ENCODE results near the gene PALB2. TPM values are rescaled to one million over a fixed set of nuclear protein-coding genes. Genes with fewer than 3 reads are reported as not detected.
"Not testable (repeated sequence)": the region's sequence is repeated elsewhere in the genome, so short reads cannot be mapped to it uniquely, and the experiment has no call there.

The PALB2 gene
- total RNA-seq, 1 experiment from 2014 or later: 28.0 TPM

DNA sequence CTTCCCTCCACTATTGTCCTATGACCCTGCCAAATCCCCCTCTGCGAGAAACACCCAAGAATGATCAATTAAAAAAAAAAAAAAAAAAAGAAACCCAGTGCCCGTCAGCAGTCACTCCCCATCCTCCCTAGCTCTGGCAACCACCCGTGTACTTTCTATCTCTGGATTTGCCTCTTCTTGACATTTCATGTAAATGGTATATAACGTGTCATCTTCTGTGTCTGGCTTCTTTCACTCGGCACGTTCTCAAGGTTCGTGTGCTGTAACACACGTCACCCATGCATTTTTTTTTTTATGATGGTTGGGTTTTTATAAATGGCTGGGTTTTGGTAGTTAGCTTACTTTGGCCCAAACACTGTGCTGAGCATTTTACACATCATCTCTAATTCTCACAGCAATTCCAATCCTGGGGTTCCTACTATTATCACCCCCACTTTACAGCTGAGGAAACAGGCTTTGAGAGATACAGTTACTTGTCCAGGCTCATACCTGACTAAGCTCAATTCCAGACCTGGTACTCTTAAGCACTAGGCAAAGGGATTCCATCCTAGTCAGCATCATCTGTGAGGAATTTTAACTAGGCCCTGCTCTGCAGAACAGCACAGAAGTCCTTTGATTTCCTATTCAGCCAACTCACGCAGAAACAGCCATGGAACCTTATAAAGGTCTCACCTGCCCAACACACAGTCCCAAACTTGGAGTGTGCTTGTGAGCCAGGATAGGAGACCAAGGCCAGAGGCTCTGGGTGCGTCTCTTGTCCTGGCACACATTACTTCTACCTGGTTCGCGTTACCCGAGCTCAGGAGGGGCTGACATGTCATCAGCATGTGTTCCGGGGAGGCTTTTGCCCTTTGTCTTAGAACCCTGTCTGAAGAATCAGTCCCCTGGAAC is 56.7 kb downstream of the PALB2 start:
- H3K27ac Mint-ChIP-seq (ENCODE audit: unreplicated experiment): no peak overlapping the region

DNA sequence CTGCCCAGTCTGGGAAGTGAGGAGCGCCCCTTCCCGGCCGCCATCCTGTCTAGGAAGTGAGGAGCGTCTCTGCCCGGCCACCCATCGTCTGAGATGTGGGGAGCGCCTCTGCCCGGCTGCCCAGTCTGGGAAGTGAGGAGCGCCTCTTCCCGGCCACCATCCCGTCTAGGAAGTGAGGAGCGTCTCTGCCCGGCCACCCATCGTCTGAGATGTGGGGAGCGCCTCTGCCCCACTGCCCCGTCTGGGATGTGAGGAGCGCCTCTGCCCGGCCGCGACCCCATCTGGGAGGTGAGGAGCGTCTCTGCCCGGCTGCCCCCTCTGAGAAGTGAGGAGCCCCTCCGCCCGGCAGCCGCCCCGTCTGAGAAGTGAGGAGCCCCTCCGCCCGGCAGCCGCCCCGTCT is 57.8 kb downstream of the PALB2 start:
- H3K27ac Mint-ChIP-seq (ENCODE audit: unreplicated experiment); H3K9me3 Mint-ChIP-seq (ENCODE audit: low read depth, unreplicated experiment): not testable (repeated sequence)

More for the DNA sequence above, 56.7 kb downstream of the PALB2 start:
- DNase-seq: no peak
- H3K36me3 Mint-ChIP-seq (ENCODE audit: insufficient read depth, unreplicated experiment): peaks cover 67% of the 10 kb centered on the region
- H3K27me3 Mint-ChIP-seq (ENCODE audit: unreplicated experiment): no peaks in the 10 kb centered on the region
- CTCF ChIA-PET: no interaction called here
- no TSS peak for BruUV-seq (replicated peaks)
- TF ChIP-seq CTCF (IDR thresholded peaks at IDR 0.05; ENCODE audit: unreplicated experiment): no peak
- intact Hi-C loops (cut with micrococcal nuclease; ENCODE audit: unreplicated experiment): no loop called here
- H3K4me3 Mint-ChIP-seq (ENCODE audit: low read depth, unreplicated experiment): no peak overlapping the region
- H3K9me3 Mint-ChIP-seq (ENCODE audit: low read depth, unreplicated experiment): no peaks in the 10 kb centered on the region
- H3K4me1 Mint-ChIP-seq (ENCODE audit: low read depth, unreplicated experiment): no peaks in the 10 kb centered on the region

GRCh38 chr16:23581764-23582163 is 59.3 kb downstream of the PALB2 start:
- intact Hi-C loops (cut with micrococcal nuclease; ENCODE audit: unreplicated experiment): no loop called here
- no peak for TF ChIP-seq CTCF (IDR thresholded peaks at IDR 0.05; ENCODE audit: unreplicated experiment)
- no peaks in the 10 kb centered on the region for H3K9me3 Mint-ChIP-seq (ENCODE audit: low read depth, unreplicated experiment)
- no peaks in the 10 kb centered on the region for H3K27me3 Mint-ChIP-seq (ENCODE audit: unreplicated experiment)
- no peaks in the 10 kb centered on the region for H3K4me1 Mint-ChIP-seq (ENCODE audit: low read depth, unreplicated experiment)
- H3K4me3 Mint-ChIP-seq (ENCODE audit: low read depth, unreplicated experiment): no peak overlapping the region
- peaks cover 53% of the 10 kb centered on the region for H3K36me3 Mint-ChIP-seq (ENCODE audit: insufficient read depth, unreplicated experiment)
- BruUV-seq (replicated peaks): no TSS peak
- DNase-seq: no peak
- no peak overlapping the region for H3K27ac Mint-ChIP-seq (ENCODE audit: unreplicated experiment)
- CTCF ChIA-PET: interaction anchor here (1.0 kb wide), 1 partner anchor 13 kb away, joined by 3 read pairs; no protein-coding TSS in a partner anchor

More for the DNA sequence above, 57.8 kb downstream of the PALB2 start:
- intact Hi-C loops (cut with micrococcal nuclease; ENCODE audit: unreplicated experiment); DNase-seq; H3K4me1 Mint-ChIP-seq (ENCODE audit: low read depth, unreplicated experiment); BruUV-seq (replicated peaks); CTCF ChIA-PET; H3K4me3 Mint-ChIP-seq (ENCODE audit: low read depth, unreplicated experiment); H3K27me3 Mint-ChIP-seq (ENCODE audit: unreplicated experiment): not testable (repeated sequence)
- peaks cover 66% of the 10 kb centered on the region for H3K36me3 Mint-ChIP-seq (ENCODE audit: insufficient read depth, unreplicated experiment)

DNA sequence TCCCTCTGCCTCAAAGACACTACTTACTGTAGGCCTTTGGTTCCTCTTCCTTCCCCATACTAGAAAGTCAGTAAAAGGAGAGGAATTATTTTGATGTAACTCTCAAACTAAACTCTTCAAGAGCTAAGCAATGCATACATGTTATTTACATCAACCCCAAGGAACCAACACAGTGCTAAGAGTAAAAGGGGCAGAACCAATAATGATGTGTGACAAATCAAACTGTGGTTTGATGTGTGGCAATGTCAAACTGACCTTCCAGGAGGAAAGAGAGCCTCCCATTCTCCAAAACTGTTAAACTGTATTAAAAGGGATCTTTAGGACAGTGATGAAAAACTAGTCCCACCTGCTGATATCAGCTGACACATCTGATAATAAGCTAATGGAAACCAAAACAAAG is 60.7 kb downstream of the PALB2 start:
- peaks cover 64% of the 10 kb centered on the region for H3K36me3 Mint-ChIP-seq (ENCODE audit: insufficient read depth, unreplicated experiment)
- CTCF ChIA-PET: no interaction called here
- no peaks in the 10 kb centered on the region for H3K9me3 Mint-ChIP-seq (ENCODE audit: low read depth, unreplicated experiment)
- no peaks in the 10 kb centered on the region for H3K27me3 Mint-ChIP-seq (ENCODE audit: unreplicated experiment)
- no peak overlapping the region for H3K4me3 Mint-ChIP-seq (ENCODE audit: low read depth, unreplicated experiment)
- TF ChIP-seq CTCF (IDR thresholded peaks at IDR 0.05; ENCODE audit: unreplicated experiment): no peak
- no peak for DNase-seq
- BruUV-seq (replicated peaks): no TSS peak
- no peak overlapping the region for H3K27ac Mint-ChIP-seq (ENCODE audit: unreplicated experiment)
- no peaks in the 10 kb centered on the region for H3K4me1 Mint-ChIP-seq (ENCODE audit: low read depth, unreplicated experiment)
- intact Hi-C loops (cut with micrococcal nuclease; ENCODE audit: unreplicated experiment): no loop called here

- TF ChIP-seq CTCF (IDR thresholded peaks at IDR 0.05; ENCODE audit: unreplicated experiment): no peak
- peaks cover 67% of the 10 kb centered on the region for H3K36me3 Mint-ChIP-seq (ENCODE audit: insufficient read depth, unreplicated experiment)
Observed at GRCh38 chr16:23579371-23579770, 61.7 kb downstream of the PALB2 start.

More at GRCh38 chr16:23579371-23579770, 61.7 kb downstream of the PALB2 start:
- BruUV-seq (replicated peaks): no TSS peak
- no peak for DNase-seq
- Mint-ChIP-seq H3K4me1 (ENCODE audit: low read depth, unreplicated experiment) (no peaks in the 10 kb centered on the region), H3K27ac (ENCODE audit: unreplicated experiment) (no peak overlapping the region), H3K4me3 (ENCODE audit: low read depth, unreplicated experiment) (no peak overlapping the region), H3K9me3 (ENCODE audit: low read depth, unreplicated experiment) (no peaks in the 10 kb centered on the region), H3K27me3 (ENCODE audit: unreplicated experiment) (no peaks in the 10 kb centered on the region)
- intact Hi-C loops (cut with micrococcal nuclease; ENCODE audit: unreplicated experiment): no loop called here
- CTCF ChIA-PET: interaction anchor here (0.7 kb wide), 1 partner anchor 62 kb away, joined by 3 read pairs; no protein-coding TSS in a partner anchor

Measured in Calu3 (cell line).